Parathyroid adenoma (tissue), 2 donors: Measurements from ENCODE around the gene PLA2G2D.

ENCODE experiments used
- H2AFZ ChIP-seq: fragments of 300-600 bp; sonication (generic); one replicate; pipeline ENCODE4 v1.7.0; 2017; ENCODE audit warnings: antibody characterized with exemption, mild to moderate bottlenecking
- H3K27ac ChIP-seq: fragments of 300-600 bp; sonication (generic); one replicate; pipeline ENCODE4 v1.7.0; 2017
- H3K27me3 ChIP-seq: fragments of 300-600 bp; sonication (generic); one replicate; pipeline ENCODE4 v1.7.0; 2017; ENCODE audit warnings: low read length; ENCODE audit not compliant: control insufficient read depth, insufficient read depth
- H3K36me3 ChIP-seq: fragments of 300-600 bp; sonication (generic); one replicate; pipeline ENCODE4 v1.7.0; 2017; ENCODE audit warnings: low read length; ENCODE audit not compliant: control insufficient read depth, insufficient read depth
- H3K4me1 ChIP-seq: fragments of 300-600 bp; sonication (generic); one replicate; pipeline ENCODE4 v1.7.0; 2017; ENCODE audit warnings: control low read depth
- H3K4me2 ChIP-seq: fragments of 300-600 bp; sonication (generic); one replicate; pipeline ENCODE4 v1.7.0; 2017; ENCODE audit warnings: low read length
- H3K4me3 ChIP-seq: fragments of 300-600 bp; sonication (generic); one replicate; pipeline ENCODE4 v1.7.0; 2017; ENCODE audit warnings: low read depth, low read length
- H3K79me2 ChIP-seq: fragments of 300-600 bp; sonication (generic); one replicate; pipeline ENCODE4 v1.7.0; 2017; ENCODE audit warnings: control low read depth
- H3K9ac ChIP-seq: fragments of 300-600 bp; sonication (generic); one replicate; pipeline ENCODE4 v1.7.0; 2017; ENCODE audit warnings: mild to moderate bottlenecking
- H3K9me3 ChIP-seq: fragments of 300-600 bp; sonication (generic); one replicate; pipeline ENCODE4 v1.7.0; 2017; ENCODE audit warnings: low read length; ENCODE audit not compliant: control insufficient read depth
- TF ChIP-seq, protein P1 (sequence below): fragments of 300-600 bp; sonication (generic); IDR thresholded peaks from one replicate; pipeline ENCODE4 v1.7.0; 2017; ENCODE audit warnings: antibody characterized with exemption, mild to moderate bottlenecking
- donor health status: primary hyperparathyroidism.

Gene PLA2G2D

DNA sequence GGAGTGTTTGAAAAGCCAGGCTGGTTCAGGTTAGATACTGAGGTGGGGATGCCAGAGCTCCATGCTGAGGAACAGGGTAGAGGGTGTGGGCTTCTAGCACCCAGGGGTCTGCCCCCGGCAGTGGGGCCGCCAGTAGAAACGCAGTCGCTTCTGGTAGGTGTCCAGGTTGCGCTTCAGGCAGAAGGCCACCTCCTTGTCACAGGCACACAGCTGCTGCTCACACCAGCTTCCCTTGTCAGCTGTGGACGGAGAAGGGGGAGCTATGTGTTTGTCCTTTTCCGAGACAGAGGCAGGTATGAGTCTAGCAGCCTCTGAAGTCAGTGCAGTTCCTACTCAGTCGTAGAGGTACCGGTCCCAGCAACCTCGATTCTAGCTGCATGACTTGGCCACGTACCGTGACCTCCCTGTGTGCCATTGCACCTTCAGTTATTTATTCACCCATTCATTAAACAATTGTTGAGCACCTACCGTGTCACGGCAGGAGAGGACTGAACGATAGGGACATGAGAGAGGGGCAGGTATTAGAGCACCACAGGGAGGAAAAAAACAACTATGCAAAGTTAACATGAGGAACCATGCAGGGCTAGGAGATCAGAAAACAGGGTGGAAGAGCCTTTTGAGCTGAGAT is 5.2 kb downstream of the PLA2G2D start:
- no peak overlapping the region for H3K27ac ChIP-seq
- no peaks in the 10 kb centered on the region for H3K79me2 ChIP-seq
- H3K36me3 ChIP-seq: no peaks in the 10 kb centered on the region
- no peaks in the 10 kb centered on the region for H3K27me3 ChIP-seq
- no peak overlapping the region for H2AFZ ChIP-seq
- no peak overlapping the region for H3K4me3 ChIP-seq
- TF ChIP-seq, protein P1, sequence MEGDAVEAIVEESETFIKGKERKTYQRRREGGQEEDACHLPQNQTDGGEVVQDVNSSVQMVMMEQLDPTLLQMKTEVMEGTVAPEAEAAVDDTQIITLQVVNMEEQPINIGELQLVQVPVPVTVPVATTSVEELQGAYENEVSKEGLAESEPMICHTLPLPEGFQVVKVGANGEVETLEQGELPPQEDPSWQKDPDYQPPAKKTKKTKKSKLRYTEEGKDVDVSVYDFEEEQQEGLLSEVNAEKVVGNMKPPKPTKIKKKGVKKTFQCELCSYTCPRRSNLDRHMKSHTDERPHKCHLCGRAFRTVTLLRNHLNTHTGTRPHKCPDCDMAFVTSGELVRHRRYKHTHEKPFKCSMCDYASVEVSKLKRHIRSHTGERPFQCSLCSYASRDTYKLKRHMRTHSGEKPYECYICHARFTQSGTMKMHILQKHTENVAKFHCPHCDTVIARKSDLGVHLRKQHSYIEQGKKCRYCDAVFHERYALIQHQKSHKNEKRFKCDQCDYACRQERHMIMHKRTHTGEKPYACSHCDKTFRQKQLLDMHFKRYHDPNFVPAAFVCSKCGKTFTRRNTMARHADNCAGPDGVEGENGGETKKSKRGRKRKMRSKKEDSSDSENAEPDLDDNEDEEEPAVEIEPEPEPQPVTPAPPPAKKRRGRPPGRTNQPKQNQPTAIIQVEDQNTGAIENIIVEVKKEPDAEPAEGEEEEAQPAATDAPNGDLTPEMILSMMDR: no peak
- no peaks in the 10 kb centered on the region for H3K9me3 ChIP-seq
- no peak overlapping the region for H3K9ac ChIP-seq
- H3K4me2 ChIP-seq: no peak overlapping the region
- H3K4me1 ChIP-seq: no peaks in the 10 kb centered on the region

DNA sequence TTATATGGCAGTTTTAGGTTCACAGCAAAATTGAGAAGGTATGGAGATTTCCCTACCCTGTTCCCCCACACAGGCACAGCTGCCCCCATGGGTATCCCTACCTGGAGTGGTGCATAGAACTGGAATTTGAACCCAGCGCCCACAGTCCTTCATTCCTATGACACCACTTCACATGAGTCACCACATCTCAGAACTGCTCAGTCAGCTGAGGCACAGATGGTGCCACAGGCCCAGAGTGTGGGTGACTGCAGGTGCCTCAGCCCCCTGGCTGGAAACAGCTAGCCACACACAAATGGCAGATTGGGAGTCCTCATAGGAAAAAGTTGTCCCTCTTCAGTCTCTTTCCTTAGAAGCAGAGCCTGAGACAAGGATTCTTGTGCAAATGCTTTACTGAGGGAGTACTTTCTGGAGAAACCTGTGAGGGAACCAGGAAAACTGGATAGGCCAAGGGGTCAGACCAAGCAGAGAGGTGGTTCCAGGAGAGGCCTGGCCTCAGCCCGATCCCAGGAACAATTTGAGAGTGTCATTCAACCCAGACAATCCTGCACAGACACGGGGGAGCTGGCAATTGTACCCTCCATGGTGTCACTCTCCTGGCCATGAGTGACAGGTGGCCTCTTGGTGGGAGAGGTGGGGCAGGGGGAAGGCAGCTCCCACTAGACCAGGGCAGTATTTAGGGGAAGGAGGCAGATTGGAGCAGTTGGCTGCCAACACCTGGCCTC is 6.9 kb downstream of the PLA2G2D start:
- Histone ChIP-seq H3K9ac (no peak overlapping the region), H3K4me1 (no peaks in the 10 kb centered on the region), H3K79me2 (no peaks in the 10 kb centered on the region), H3K4me3 (no peak overlapping the region), H3K27ac (no peak overlapping the region), H3K36me3 (no peaks in the 10 kb centered on the region), H3K9me3 (no peaks in the 10 kb centered on the region), H3K27me3 (no peaks in the 10 kb centered on the region), H3K4me2 (no peak overlapping the region), H2AFZ (no peak overlapping the region)
- TF ChIP-seq, protein P1: no peak

GRCh38 chr1:20111452-20111851 is 7.9 kb downstream of the PLA2G2D start:
- no peaks in the 10 kb centered on the region for H3K36me3 ChIP-seq
- no peak overlapping the region for H3K4me3 ChIP-seq
- H3K4me2 ChIP-seq: no peak overlapping the region
- H3K27me3 ChIP-seq: no peaks in the 10 kb centered on the region
- no peaks in the 10 kb centered on the region for H3K79me2 ChIP-seq
- TF ChIP-seq, protein P1: no peak
- H3K9ac ChIP-seq: no peak overlapping the region
- H3K9me3 ChIP-seq: no peaks in the 10 kb centered on the region
- H2AFZ ChIP-seq: no peak overlapping the region
- H3K4me1 ChIP-seq: no peaks in the 10 kb centered on the region
- H3K27ac ChIP-seq: no peak overlapping the region

- no peaks in the 10 kb centered on the region for H3K9me3 ChIP-seq
Observed at GRCh38 chr1:20110679-20111078, 8.7 kb downstream of the PLA2G2D start.

More at GRCh38 chr1:20110679-20111078, 8.7 kb downstream of the PLA2G2D start:
- Histone ChIP-seq H3K36me3 (no peaks in the 10 kb centered on the region), H3K27me3 (no peaks in the 10 kb centered on the region), H3K4me3 (no peak overlapping the region), H3K9ac (no peak overlapping the region), H3K4me2 (no peak overlapping the region), H3K4me1 (no peaks in the 10 kb centered on the region), H2AFZ (no peak overlapping the region), H3K79me2 (no peaks in the 10 kb centered on the region), H3K27ac (no peak overlapping the region)
- TF ChIP-seq, protein P1: no peak
